K562 (cell line): ENCODE results near the gene PGF. TPM values are rescaled to one million over a fixed set of nuclear protein-coding genes. Genes with fewer than 3 reads are reported as not detected.

Experiments
- ATAC-seq: fragments of 200-7000 bp; cut with Tn5 transposase; 3 replicates; pipeline ENCODE4 v1.9.1; 2020; ENCODE audit warnings: moderate library complexity
- BruUV-seq: library from RNA; stranded (reverse); fragments of 400-500 nt; replicated peaks from 2 replicates; lab custom pipeline; 2021; lab: Mats Ljungman, UMichigan
- CTCF ChIA-PET: fragments of 300-600 bp; formaldehyde crosslinking; extraction: SDS; loops from one replicate; lab custom pipeline; 2021; ENCODE audit warnings: low intra/inter-chr PET ratio; lab: Yijun Ruan, JAX
- POLR2A ChIA-PET: fragments of 300-600, 350-650 bp; sonication (Branson Sonifier 250); formaldehyde crosslinking; extraction: SDS; loops from one replicate; lab custom pipeline; 2021; ENCODE audit warnings: antibody characterized with exemption, inconsistent platforms; lab: Yijun Ruan, JAX
- DNase-seq, 4 experiments: peaks; one replicate each; pipeline versions ENCODE4 v3.0.0 to v3.0.0-alpha.2; 2011 to 2018; ENCODE audit warnings: low spot score in 3 of 4, mixed read lengths in 3 of 4; ENCODE audit errors: extremely low read depth in 1 of 4
- FAIRE-seq: peaks from 2 replicates; lab custom pipeline; 2011; peaks lifted over from hg19 to GRCh38; lab: Jason Lieb, UNC
- H2AFZ ChIP-seq: 2 replicates; pipeline ENCODE4 v1.6.0; 2011; ENCODE audit warnings: low read depth, low read length, control low read depth, inconsistent platforms
- H3K27ac ChIP-seq: fragments of 200-600 bp; 3 replicates; pipeline ENCODE4 v1.8.0; 2011; ENCODE audit warnings: low read depth, mild to moderate bottlenecking, control low read depth, inconsistent platforms, low read length, moderate library complexity, mixed read lengths; ENCODE audit errors: extremely low read depth
- H3K27me3 ChIP-seq, 2 experiments: fragments of 300-600 bp in 1 of 2; 2 replicates in 1 of 2; 3 replicates in 1 of 2; pipeline versions ENCODE4 v1.6.0 to v1.8.0; 2011; ENCODE audit warnings: inconsistent platforms in 2 of 2, low read length in 2 of 2, mild to moderate bottlenecking in 1 of 2, mixed read lengths in 1 of 2, moderate library complexity in 1 of 2; ENCODE audit not compliant: control insufficient read depth in 2 of 2, insufficient read depth in 2 of 2
- H3K36me3 ChIP-seq: fragments of 300-600 bp; 3 replicates; pipeline ENCODE4 v1.8.0; 2011; ENCODE audit warnings: mild to moderate bottlenecking, low read length, inconsistent platforms; ENCODE audit not compliant: control insufficient read depth, insufficient read depth
- H3K4me1 ChIP-seq, 2 experiments: fragments of 200-600 bp in 1 of 2; replicated peaks in 1 of 2; 2 replicates in 1 of 2; 3 replicates in 1 of 2; pipeline versions ENCODE4 v1.5.1 to v1.8.0; 2011; ENCODE audit warnings: inconsistent platforms in 2 of 2, low read length in 2 of 2, mild to moderate bottlenecking in 1 of 2, mixed read lengths in 1 of 2, moderate library complexity in 1 of 2; ENCODE audit not compliant: control insufficient read depth in 2 of 2, insufficient read depth in 2 of 2
- H3K4me2 ChIP-seq: 2 replicates; pipeline ENCODE4 v1.6.1; 2011; ENCODE audit warnings: low read length, control low read depth, inconsistent platforms, mixed read lengths; ENCODE audit not compliant: insufficient read depth
- H3K4me3 ChIP-seq: fragments of 200-600 bp; sonication (generic), shearing (Covaris generic); 2 replicates; pipeline ENCODE4 v1.5.1; 2016; ENCODE audit warnings: control low read depth, inconsistent platforms
- H3K79me2 ChIP-seq: fragments of 200-600 bp; 3 replicates; pipeline ENCODE4 v1.8.0; 2011; ENCODE audit warnings: low read length, inconsistent platforms; ENCODE audit not compliant: control insufficient read depth, insufficient read depth
- H3K9ac ChIP-seq, 2 experiments: 2 replicates each; pipeline versions ENCODE4 v1.6.0 to v1.6.1; 2011; ENCODE audit warnings: low read depth in 2 of 2, low read length in 2 of 2, control low read depth in 1 of 2, inconsistent platforms in 1 of 2, mild to moderate bottlenecking in 1 of 2, mixed read lengths in 1 of 2; ENCODE audit not compliant: insufficient read depth in 1 of 2
- H3K9me1 ChIP-seq: one replicate; pipeline ENCODE4 v1.6.0; 2011; ENCODE audit warnings: inconsistent platforms, mild to moderate bottlenecking, low read length, moderate library complexity; ENCODE audit not compliant: control insufficient read depth, insufficient read depth
- H3K9me3 ChIP-seq: replicated peaks from 2 replicates; pipeline ENCODE4 v1.5.1; 2011; ENCODE audit warnings: low read depth, low read length, inconsistent platforms; ENCODE audit not compliant: control insufficient read depth, insufficient read depth
- H4K20me1 ChIP-seq: replicated peaks from 2 replicates; pipeline ENCODE4 v1.6.1; 2011; ENCODE audit warnings: low read length, inconsistent platforms, mixed read lengths; ENCODE audit not compliant: control insufficient read depth, insufficient read depth
- NFIC ChIP-seq: fragments of 450-650 bp; IDR thresholded peaks from 2 replicates; pipeline ENCODE4 v1.6.1; 2017; ENCODE audit warnings: mild to moderate bottlenecking, inconsistent platforms
- SIRT6 ChIP-seq: IDR thresholded peaks from one replicate; pipeline ENCODE4 v1.6.1; 2012; ENCODE audit warnings: low read depth, mild to moderate bottlenecking, control low read depth, inconsistent platforms, low read length, moderate library complexity
- TFAP4 ChIP-seq: sonication (generic); formaldehyde crosslinking; IDR thresholded peaks from 2 replicates; pipeline ENCODE4 v1.8.0; 2022; ENCODE audit warnings: missing genetic modification reagents, mild to moderate bottlenecking, moderate library complexity, borderline replicate concordance
- ZEB2 ChIP-seq: fragments of 450-650 bp; IDR thresholded peaks from 2 replicates; pipeline ENCODE4 v1.6.1; 2016
- WGBS: fragments of 100-300 bp; shearing (Covaris generic); methylation state at CpG from one replicate; pipeline ENCODE4 v1.1.6; 2016; ENCODE audit warnings: low coverage, mixed read lengths; ENCODE audit not compliant: insufficient coverage; ENCODE audit errors: missing lambda C conversion rate; 5-methylcytosine and 5-hydroxymethylcytosine counted together
- in situ Hi-C: fragments of 300-500 bp; cut with MboI; formaldehyde crosslinking; loops from 4 replicates; pipeline ENCODE4 v1.15.0; 2018; ENCODE audit warnings: inconsistent platforms, mixed read lengths
- intact Hi-C: fragments of 100-400 bp; cut with micrococcal nuclease; formaldehyde crosslinking; loops from 2 replicates; pipeline ENCODE4 v1.14.2; 2022
- polyA plus RNA-seq, 8 experiments: library from polyadenylated mRNA; depleted of rRNA in 4 of 8; stranded (reverse) in 5 of 8; unstranded in 3 of 8; fragments of >200 nt; fragmentation: Nextera tagmentation in 2 of 8; fragmentation: Illumina TruSeq in 1 of 8; extraction: Ambion mirVana in 2 of 8; extraction: Trizol in 1 of 8; gene quantifications; 2 replicates each; pipeline versions ENCODE4 v1.2.1 to v1.2.3, GENCODE V29; 2011 to 2014; ENCODE audit warnings: inconsistent platforms in 1 of 8, missing spikeins in 1 of 8
- total RNA-seq, 7 experiments: library from RNA; depleted of rRNA in 6 of 7; stranded (reverse); fragments of >200 nt in 6 of 7; fragmentation: Illumina TruSeq in 2 of 7; extraction: Trizol in 2 of 7; gene quantifications; 2 replicates each; pipeline versions ENCODE4 v1.2.1 to v1.2.3, GENCODE V29; 2011 to 2021; ENCODE audit warnings: low replicate concordance in 1 of 7
- TF ChIP-seq, protein P1 (sequence below): fragments of 250-450 bp; sonication (Bioruptor Pico); IDR thresholded peaks from 2 replicates; pipeline ENCODE4 v1.5.0; 2021; ENCODE audit warnings: mild to moderate bottlenecking, moderate library complexity
- TF ChIP-seq, protein P2 (sequence below): IDR thresholded peaks from 2 replicates; pipeline ENCODE4 v1.6.1; 2011; ENCODE audit not compliant: insufficient read length; ENCODE audit errors: extremely low read depth

PGF gene
- total and polyA plus RNA-seq, 9 of the 15 experiments (the other 6 are each of a cell fraction or from before 2014, with no cell fraction given): 0.04 to 0.44 (median 0.18) TPM

DNA sequence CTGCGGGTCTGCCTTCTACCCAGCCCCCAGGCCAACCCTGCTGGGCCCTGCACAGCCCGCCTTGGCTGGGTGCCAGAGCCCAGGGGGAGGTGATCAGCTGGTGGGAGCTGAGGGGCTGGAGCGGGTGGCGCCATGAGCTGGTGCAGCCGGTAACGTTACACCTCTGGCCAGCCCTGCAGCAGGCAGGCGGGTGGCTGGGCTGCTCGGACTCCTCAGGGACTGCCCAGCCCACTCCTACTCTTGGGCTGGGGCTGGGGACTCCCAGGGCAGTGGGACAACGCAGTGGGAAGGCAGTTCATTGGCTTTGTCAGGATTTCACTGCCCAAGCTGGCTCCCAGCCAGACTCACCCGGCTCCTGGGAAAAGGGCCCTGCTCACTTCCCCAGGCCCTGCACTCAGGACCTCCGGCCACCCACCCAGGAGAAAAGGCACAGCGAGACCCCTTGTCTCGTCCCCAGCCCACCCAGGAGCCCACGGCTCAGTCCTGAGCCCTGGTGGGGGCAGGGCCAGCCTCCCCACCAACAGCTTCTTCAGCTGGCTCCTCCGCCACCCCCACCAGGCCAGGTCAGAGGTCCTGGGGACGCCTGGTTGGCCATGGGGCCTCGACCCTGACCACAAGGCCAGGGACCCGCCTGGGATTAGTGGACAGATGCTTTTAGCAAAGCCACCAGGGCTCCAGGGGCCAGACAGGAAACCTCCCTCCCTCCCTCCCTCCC, 1.0 kb downstream of the PGF start:
- no TSS peak for BruUV-seq
- ATAC-seq (no peak), DNase-seq (peak in 2 of 4 experiments; percentile 33 to 40), FAIRE-seq (no peak)
- H3K9me1 ChIP-seq: no peaks in the 10 kb centered on the region
- no peaks in the 10 kb centered on the region for H3K79me2 ChIP-seq
- ChIA-PET CTCF (no interaction called here), POLR2A (interaction anchor here (0.6 to 1.4 kb wide), 3 partner anchors 9 to 367 kb away, joined by 3 to 5 read pairs (median 4); no protein-coding TSS in a partner anchor)
- intact Hi-C loops: no loop called here
- WGBS: 43% methylated on average over 7 of the region's 18 CpGs
- no peaks in the 10 kb centered on the region for H3K27me3 ChIP-seq
- no peak overlapping the region for H3K27ac ChIP-seq
- no peak overlapping the region for H3K4me2 ChIP-seq
- no peak overlapping the region for H3K4me3 ChIP-seq
- no peaks in the 10 kb centered on the region for H4K20me1 ChIP-seq
- in situ Hi-C loops: no loop called here
- no peaks in the 10 kb centered on the region for H3K9me3 ChIP-seq
- H3K9ac ChIP-seq: peak overlapping the region in 1 of 2 experiments; percentile 45; a peak in 2 of 4 replicates
- peak; percentile 42; the same call in 1 of the 2 replicates for TF ChIP-seq TFAP4
- TF ChIP-seq, protein P1, sequence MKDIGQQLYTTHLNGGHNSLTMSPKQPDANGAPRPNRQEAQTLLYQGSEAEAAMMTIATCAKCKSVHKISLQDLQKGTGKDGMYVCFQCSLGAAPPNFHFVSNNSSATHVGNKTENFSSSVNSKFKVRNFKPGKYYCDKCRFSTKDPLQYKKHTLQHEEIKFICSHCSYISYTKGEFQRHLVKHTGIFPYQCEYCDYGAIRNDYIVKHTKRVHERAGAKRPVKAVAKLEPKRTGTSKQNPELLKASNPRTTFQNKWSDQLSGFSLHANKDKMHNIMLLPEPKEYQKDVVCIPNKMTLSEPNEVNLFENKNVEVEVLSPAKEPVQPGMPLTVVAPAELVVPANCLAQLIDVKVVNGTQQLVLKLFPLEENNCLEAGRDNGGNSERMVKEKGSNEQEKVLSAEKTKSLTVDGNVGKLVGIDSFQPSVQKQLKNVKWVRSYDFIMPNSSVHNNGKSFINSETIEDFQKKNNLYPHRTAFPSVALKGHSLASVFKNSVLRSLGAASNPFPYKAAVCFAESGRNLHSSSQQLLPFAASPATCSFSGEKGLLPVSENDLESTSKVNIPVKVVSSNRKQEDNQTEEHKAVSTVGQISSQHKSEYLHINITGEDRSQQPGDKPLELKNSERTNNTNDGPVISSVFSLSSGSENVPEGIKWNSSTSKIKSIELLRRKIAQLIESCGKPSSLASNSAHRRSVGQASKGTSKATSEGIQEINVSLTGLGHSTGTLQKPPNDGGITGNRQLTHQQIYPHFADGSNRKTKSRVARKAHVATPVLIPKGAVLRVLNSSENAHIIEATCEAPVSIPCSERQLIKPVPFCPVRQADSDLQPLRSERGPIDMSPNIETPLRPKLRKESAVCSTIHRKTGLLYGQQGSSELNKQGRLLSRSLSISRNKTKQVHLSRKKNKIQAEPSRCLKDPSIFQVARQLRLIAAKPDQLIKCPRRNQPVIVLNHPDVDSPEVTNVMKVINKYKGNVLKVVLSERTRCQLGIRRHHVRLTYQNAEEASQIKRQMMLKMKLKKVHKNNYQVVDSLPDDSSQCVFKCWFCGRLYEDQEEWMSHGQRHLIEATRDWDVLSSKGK (CRISPR knock-in tag): no peak
- no peak for TF ChIP-seq ZEB2
- peak; percentile 87 for TF ChIP-seq NFIC
- TF ChIP-seq, protein P2, sequence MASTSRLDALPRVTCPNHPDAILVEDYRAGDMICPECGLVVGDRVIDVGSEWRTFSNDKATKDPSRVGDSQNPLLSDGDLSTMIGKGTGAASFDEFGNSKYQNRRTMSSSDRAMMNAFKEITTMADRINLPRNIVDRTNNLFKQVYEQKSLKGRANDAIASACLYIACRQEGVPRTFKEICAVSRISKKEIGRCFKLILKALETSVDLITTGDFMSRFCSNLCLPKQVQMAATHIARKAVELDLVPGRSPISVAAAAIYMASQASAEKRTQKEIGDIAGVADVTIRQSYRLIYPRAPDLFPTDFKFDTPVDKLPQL: no peak
- no peak for TF ChIP-seq SIRT6
- H2AFZ ChIP-seq: no peak overlapping the region
- no peaks in the 10 kb centered on the region for H3K36me3 ChIP-seq
- H3K4me1 ChIP-seq: peaks cover 0 to 51% of the 10 kb centered on the region in 2 experiments; a peak in 3 of 5 replicates
